GM19395 (cell line): ENCODE results near the gene FH.

Experiments used
- ATAC-seq: cut with Tn5 transposase; IDR thresholded peaks from one replicate; pipeline ENCODE4 v1.9.1; 2021; ENCODE audit warnings: mild to moderate bottlenecking, moderate library complexity; ENCODE audit not compliant: unreplicated experiment

FH gene

GRCh38 chr1:241460098-241460873 is 59.3 kb downstream of the FH start:
- ATAC-seq, result no peak

GRCh38 chr1:241459186-241459802 is 60.3 kb downstream of the FH start:
- ATAC-seq, result no peak

GRCh38 chr1:241457421-241457820 is 62.1 kb downstream of the FH start:
- no peak for ATAC-seq

GRCh38 chr1:241456743-241457142 is 62.8 kb downstream of the FH start:
- ATAC-seq, result no peak

GRCh38 chr1:241453732-241454131 is 65.8 kb downstream of the FH start:
- ATAC-seq, result no peak

- no peak for ATAC-seq
These were observed 67.6 kb downstream of the FH start for GRCh38 chr1:241451956-241452355.
